HG03280 (cell line): ENCODE measurements around the gene TEC.

Source experiments
- ATAC-seq: cut with Tn5 transposase; IDR thresholded peaks from one replicate; pipeline ENCODE4 v1.9.1; 2021; ENCODE audit warnings: mild to moderate bottlenecking, moderate library complexity; ENCODE audit not compliant: unreplicated experiment

The TEC gene

GRCh38 chr4:48093991-48094416 lies 175.6 kb downstream of the TEC start:
- ATAC-seq, result no peak

DNA sequence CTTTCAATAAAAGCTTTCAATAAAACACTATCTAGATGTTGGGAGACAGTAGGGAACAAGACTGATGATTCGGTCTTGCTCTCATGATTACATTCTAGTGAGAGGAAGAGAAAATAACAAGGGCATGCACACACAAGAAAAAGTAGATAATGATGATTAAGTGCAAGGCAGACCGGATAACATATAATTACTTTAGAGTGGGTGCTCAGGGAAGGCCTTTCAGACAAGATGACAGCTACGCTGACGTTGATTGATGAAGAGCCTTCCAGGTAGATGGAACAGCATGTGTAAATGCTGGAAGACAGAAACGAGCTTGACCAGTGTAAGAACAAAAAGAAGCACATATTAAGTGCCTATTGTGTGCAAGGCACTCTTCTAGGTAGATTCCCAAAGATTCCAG lies 179.0 kb downstream of the TEC start:
- no peak for ATAC-seq

DNA sequence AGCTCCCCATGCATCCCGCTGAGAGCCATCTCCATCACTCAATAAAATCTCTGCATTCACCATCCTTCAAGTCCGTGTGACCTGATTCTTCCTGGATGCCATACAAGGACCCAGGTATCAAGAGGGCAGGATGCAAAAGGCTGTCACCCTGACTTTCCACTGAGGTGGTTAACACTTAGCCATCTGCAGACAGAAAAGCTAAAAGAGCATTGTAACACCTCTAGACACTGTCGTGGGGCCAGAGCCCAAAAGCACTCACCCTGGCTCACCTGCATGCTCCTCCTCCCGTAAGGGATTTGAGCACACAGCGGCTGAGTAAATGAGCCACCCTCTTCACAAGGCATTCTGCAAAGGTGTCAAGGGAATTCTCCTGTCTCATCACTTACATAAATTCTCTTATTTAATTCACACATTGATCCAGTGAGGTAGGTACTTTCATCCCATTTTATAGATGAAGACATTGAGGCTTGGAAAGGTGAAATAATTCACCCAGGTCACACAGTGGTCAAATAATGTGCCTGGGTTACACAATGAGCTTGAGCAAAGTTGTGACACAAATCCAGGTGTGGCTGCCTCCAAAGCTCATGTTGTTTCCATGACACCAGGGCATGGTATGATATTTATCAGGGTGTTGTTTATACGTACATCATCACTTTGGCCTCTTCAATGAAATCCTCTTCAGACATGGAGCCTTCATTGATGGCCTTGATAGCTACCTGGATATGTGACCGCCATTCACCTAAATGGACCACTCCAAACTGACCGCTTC lies 183.6 kb downstream of the TEC start:
- no peak for ATAC-seq
